Neural progenitor cell (in vitro differentiated cells): ENCODE results near the gene TNIK.

Experiments used
- EZH2 ChIP-seq: fragments of 200-600 bp; sonication (generic); IDR thresholded peaks from 2 replicates; pipeline ENCODE4 v1.6.1; 2017; ENCODE audit warnings: antibody characterized with exemption, mild to moderate bottlenecking, moderate library complexity
- TF ChIP-seq, protein P1 (sequence below): fragments of 200-600 bp; sonication (generic); IDR thresholded peaks from 2 replicates; pipeline ENCODE4 v1.5.1; 2017; ENCODE audit warnings: antibody characterized with exemption, mild to moderate bottlenecking

DNA sequence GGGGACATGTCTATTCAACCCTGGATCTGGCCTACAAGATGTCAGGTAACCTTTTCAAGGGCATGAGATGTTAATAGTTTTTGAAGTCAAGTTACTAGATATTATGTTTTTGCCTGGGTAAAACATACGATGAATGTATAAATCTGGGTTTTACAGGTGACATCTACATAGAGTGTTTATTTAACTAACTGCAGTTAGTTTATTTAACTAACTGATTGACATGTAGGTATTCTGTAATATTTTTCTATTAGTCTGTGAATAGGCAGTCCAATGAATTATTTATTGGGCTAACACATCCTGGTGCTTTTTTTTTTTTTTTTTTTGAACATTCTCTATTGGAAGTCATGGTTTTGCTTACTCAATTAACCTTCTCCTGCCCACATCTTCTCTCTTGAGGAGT lies 38.7 kb upstream of the TNIK start:
- TF ChIP-seq, protein P1, sequence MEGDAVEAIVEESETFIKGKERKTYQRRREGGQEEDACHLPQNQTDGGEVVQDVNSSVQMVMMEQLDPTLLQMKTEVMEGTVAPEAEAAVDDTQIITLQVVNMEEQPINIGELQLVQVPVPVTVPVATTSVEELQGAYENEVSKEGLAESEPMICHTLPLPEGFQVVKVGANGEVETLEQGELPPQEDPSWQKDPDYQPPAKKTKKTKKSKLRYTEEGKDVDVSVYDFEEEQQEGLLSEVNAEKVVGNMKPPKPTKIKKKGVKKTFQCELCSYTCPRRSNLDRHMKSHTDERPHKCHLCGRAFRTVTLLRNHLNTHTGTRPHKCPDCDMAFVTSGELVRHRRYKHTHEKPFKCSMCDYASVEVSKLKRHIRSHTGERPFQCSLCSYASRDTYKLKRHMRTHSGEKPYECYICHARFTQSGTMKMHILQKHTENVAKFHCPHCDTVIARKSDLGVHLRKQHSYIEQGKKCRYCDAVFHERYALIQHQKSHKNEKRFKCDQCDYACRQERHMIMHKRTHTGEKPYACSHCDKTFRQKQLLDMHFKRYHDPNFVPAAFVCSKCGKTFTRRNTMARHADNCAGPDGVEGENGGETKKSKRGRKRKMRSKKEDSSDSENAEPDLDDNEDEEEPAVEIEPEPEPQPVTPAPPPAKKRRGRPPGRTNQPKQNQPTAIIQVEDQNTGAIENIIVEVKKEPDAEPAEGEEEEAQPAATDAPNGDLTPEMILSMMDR, result no peak
- no peak for TF ChIP-seq EZH2
